ENCODE data around the gene RBL2.
"Not testable (repeated sequence)": the region's sequence is repeated elsewhere in the genome, so short reads cannot be mapped to it uniquely, and the experiment has no call there.

Gene RBL2

DNA sequence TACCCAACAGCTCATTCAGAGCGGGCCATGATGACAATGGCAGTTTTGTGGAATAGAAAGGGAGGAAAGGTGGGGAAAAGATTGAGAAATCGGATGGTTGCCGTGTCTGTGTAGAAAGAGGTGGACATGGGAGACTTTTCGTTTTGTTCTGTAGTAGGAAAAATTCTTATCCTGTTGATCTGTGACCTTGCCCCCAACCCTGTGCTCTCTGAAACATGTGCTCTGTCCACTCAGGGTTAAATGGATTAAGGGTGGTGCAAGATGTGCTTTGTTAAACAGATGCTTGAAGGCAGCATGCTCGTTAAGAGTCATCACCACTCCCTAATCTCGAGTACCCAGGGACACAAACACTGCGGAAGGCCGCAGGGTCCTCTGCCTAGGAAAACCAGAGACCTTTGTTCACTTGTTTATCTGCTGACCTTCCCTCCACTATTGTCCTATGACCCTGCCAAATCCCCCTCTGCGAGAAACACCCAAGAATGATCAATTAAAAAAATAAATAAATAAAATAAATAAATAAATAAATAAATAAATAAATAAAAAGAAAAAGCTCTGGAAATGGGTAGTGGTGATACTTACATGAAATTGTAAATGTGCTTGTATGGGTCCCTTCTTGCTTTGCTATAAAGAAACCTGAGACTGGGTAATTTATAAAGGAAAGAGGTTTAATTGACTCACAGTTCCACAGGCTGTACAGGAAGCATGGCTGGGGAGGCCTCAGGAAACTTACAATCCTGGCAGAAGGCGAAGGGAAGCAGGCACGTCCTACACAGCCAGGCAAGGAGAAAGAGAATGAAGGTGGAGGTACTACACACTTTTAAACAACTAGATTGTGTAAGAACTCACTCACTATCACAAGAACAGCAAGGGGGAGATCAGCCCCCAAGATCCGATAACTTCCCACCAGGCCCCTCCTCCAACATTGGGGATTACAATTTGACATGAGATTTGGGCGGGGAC is 105.8 kb downstream of the RBL2 start:
- not testable (repeated sequence) for DNase-seq

Data from SHP77 (cell line).